ENCODE data around the gene KDM4B.

The KDM4B gene

GRCh38 chr19:5039642-5040543, 71.0 kb downstream of the KDM4B start:
- Histone ChIP-seq H3K27me3 (no peaks in the 10 kb centered on the region), H4K20me1 (peaks cover 44 to 99% (median 78%) of the 10 kb centered on the region in 11 experiments), H3K4me1 (peaks cover 40 to 78% (median 56%) of the 10 kb centered on the region in 10 experiments), H3K27ac (peak overlapping the region in 8 of 11 experiments; percentile 50 to 85 (median 66); a peak in 12 of 22 replicates), H3K4me2 (peak overlapping the region in 4 of 11 experiments; percentile 62 to 83 (median 81); a peak in 7 of 22 replicates), H3K9me3 (replicated peaks in 1 of 11) (no peaks in the 10 kb centered on the region), H3K4me3 (no peak overlapping the region), H3K36me3 (peaks cover 32 to 92% (median 80%) of the 10 kb centered on the region in 11 experiments), H3K9ac (peak overlapping the region in 4 of 11 experiments; percentile 41 to 68 (median 53); a peak in 4 of 22 replicates)
- no peak for TF ChIP-seq Cebpa-rat (IDR thresholded peaks at IDR 0.05)

DNA sequence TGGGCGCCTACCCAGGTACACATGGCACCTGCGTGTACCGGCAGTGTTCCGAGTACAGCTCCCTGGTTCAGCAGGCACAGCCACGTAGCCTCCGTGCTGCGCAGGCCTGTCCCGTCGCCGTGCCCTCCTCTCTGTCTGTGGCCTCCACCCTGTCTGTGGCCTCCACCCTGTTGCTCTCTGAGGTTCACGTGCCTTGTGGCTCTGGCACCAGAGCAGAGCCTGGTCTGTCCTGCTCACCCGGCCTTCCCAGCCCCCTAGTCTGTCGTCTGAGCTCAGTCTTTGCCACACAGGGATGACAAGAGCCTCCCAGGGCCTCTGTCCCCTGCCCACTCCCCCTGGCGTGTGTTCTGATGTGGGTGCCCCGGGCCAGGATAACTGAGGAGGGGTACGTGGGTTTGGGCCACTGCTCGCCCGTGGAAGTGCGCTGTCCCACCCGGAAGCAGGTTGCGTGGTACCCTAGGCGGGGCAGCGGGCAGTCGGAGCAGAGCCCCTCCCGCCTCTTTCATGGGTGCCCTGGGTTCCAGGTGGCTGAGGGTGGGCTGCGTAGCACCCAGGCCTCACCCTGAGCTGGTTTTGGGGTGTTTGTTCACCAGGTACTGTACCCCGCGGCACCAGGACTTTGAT, 71.7 kb downstream of the KDM4B start:
- H3K4me3 ChIP-seq: no peak overlapping the region; a peak in 1 of 20 replicates
- H4K20me1 ChIP-seq: peaks cover 43 to 99% (median 78%) of the 10 kb centered on the region in 11 experiments
- no peaks in the 10 kb centered on the region for H3K27me3 ChIP-seq
- H3K36me3 ChIP-seq: peaks cover 27 to 91% (median 77%) of the 10 kb centered on the region in 11 experiments
- peak overlapping the region in 8 of 11 experiments; percentile 4 to 83 (median 56); a peak in 13 of 22 replicates for H3K4me2 ChIP-seq
- no peak for TF ChIP-seq Cebpa-rat (IDR thresholded peaks at IDR 0.05)
- peaks cover 34 to 72% (median 51%) of the 10 kb centered on the region in 10 experiments for H3K4me1 ChIP-seq
- no peaks in the 10 kb centered on the region for H3K9me3 ChIP-seq (replicated peaks in 1 of 11)
- peak overlapping the region in 10 of 11 experiments; percentile 14 to 68 (median 44); a peak in 14 of 22 replicates for H3K9ac ChIP-seq
- peak overlapping the region in 10 of 11 experiments; percentile 17 to 85 (median 62); a peak in 16 of 22 replicates for H3K27ac ChIP-seq

DNA sequence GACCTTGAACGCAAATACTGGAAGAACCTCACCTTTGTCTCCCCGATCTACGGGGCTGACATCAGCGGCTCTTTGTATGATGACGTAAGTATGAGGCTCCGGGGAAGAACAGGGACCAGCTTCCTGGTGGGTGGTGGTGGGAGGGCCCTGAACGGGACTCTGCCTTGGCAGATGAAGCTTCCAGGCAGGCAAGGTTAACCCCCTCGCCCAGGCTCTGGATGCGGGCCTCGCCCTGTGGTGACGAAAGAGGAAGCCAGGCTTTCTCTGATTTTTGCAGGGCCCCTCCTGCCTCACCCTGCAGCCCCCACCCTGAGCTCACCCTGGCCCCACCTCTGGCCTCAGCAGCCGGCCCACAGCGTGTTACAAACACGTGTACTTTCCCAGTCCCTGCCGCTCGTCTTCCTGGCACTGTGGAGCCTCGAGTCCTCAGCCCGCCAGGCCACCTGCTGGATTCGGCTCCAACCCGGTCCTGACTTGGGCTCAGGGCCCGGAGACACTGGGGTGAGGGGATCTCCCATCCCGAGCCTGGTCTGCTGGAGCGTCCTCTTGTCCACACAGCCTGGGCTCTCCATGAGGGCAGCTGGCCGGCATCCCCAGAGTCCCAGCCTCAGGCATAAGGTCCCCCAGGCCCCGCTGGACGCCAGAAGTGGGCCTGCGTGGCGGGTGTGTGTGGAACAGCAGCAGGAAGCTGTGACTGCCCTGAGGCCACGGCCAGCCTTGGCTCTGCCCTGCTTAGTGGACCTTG, 72.4 kb downstream of the KDM4B start:
- Histone ChIP-seq H3K4me3 (peak overlapping the region in 1 of 10 experiments; percentile 12; a peak in 1 of 20 replicates), H3K9me3 (replicated peaks in 1 of 11) (no peaks in the 10 kb centered on the region), H4K20me1 (peaks cover 43 to 99% (median 78%) of the 10 kb centered on the region in 11 experiments), H3K4me2 (peak overlapping the region in 8 of 11 experiments; percentile 4 to 83 (median 56); a peak in 13 of 22 replicates), H3K27me3 (no peaks in the 10 kb centered on the region), H3K27ac (peak overlapping the region in 10 of 11 experiments; percentile 17 to 85 (median 62); a peak in 18 of 22 replicates), H3K4me1 (peaks cover 30 to 72% (median 51%) of the 10 kb centered on the region in 10 experiments), H3K36me3 (peaks cover 27 to 91% (median 76%) of the 10 kb centered on the region in 11 experiments), H3K9ac (peak overlapping the region in 10 of 11 experiments; percentile 14 to 68 (median 46); a peak in 13 of 22 replicates)
- TF ChIP-seq Cebpa-rat (IDR thresholded peaks at IDR 0.05): 0 out of 22 replicates have a peak, but pooled peaks of 1 of the 11 experiments have one; percentile 24

DNA sequence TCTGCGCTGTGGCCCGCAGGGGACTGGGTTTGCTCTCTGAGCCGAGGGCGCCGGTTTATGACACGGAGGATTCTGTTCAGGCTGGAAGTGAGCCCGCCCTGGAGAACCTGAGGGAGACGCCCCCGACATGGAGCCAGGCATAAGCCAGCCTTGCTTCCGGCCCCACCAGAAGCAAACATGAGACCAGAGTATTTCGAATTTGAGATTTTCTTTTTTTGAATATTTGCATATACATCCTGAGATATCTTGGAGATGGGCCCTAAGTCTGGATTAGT, 72.9 kb downstream of the KDM4B start:
- H3K27me3 ChIP-seq: no peaks in the 10 kb centered on the region
- H4K20me1 ChIP-seq: peaks cover 43 to 99% (median 78%) of the 10 kb centered on the region in 11 experiments
- H3K36me3 ChIP-seq: peaks cover 28 to 91% (median 76%) of the 10 kb centered on the region in 11 experiments
- peak overlapping the region in 9 of 11 experiments; percentile 45 to 85 (median 62); a peak in 16 of 22 replicates for H3K27ac ChIP-seq
- peak overlapping the region in 6 of 11 experiments; percentile 49 to 83 (median 71); a peak in 9 of 22 replicates for H3K4me2 ChIP-seq
- no peak overlapping the region for H3K4me3 ChIP-seq
- TF ChIP-seq Cebpa-rat (IDR thresholded peaks at IDR 0.05): no peak
- peak overlapping the region in 6 of 11 experiments; percentile 34 to 68 (median 57); a peak in 7 of 22 replicates for H3K9ac ChIP-seq
- H3K4me1 ChIP-seq: peaks cover 30 to 69% (median 50%) of the 10 kb centered on the region in 10 experiments
- no peaks in the 10 kb centered on the region for H3K9me3 ChIP-seq (replicated peaks in 1 of 11)

- H3K27ac ChIP-seq: no peak overlapping the region
- H3K4me2 ChIP-seq: no peak overlapping the region
- no peaks in the 10 kb centered on the region for H3K9me3 ChIP-seq (replicated peaks in 1 of 11)
- peaks cover 35 to 92% (median 76%) of the 10 kb centered on the region in 11 experiments for H3K36me3 ChIP-seq
- peaks cover 43 to 99% (median 78%) of the 10 kb centered on the region in 11 experiments for H4K20me1 ChIP-seq
- H3K4me3 ChIP-seq: no peak overlapping the region
- H3K4me1 ChIP-seq: peaks cover 25 to 62% (median 47%) of the 10 kb centered on the region in 10 experiments
- no peak for TF ChIP-seq Cebpa-rat (IDR thresholded peaks at IDR 0.05)
- H3K27me3 ChIP-seq: no peaks in the 10 kb centered on the region
- no peak overlapping the region for H3K9ac ChIP-seq
Observed at GRCh38 chr19:5042556-5042955, 73.6 kb downstream of the KDM4B start.

GRCh38 chr19:5045029-5045428, 76.1 kb downstream of the KDM4B start:
- Histone ChIP-seq H3K4me3 (no peak overlapping the region), H3K4me1 (peaks cover 32 to 62% (median 54%) of the 10 kb centered on the region in 10 experiments), H3K27ac (no peak overlapping the region), H3K4me2 (no peak overlapping the region), H3K9ac (no peak overlapping the region), H4K20me1 (peaks cover 55 to 99% (median 77%) of the 10 kb centered on the region in 11 experiments), H3K36me3 (peaks cover 35 to 92% (median 63%) of the 10 kb centered on the region in 11 experiments), H3K27me3 (no peaks in the 10 kb centered on the region), H3K9me3 (replicated peaks in 1 of 11) (no peaks in the 10 kb centered on the region)
- no peak for TF ChIP-seq Cebpa-rat (IDR thresholded peaks at IDR 0.05)

GRCh38 chr19:5045956-5046338, 77.0 kb downstream of the KDM4B start:
- no peaks in the 10 kb centered on the region for H3K9me3 ChIP-seq (replicated peaks in 1 of 11)
- H3K4me1 ChIP-seq: peaks cover 29 to 61% (median 55%) of the 10 kb centered on the region in 10 experiments
- H3K36me3 ChIP-seq: peaks cover 29 to 92% (median 58%) of the 10 kb centered on the region in 11 experiments
- peaks cover 64 to 99% (median 80%) of the 10 kb centered on the region in 11 experiments for H4K20me1 ChIP-seq
- H3K27ac ChIP-seq: no peak overlapping the region
- peak overlapping the region in 5 of 11 experiments; percentile 3 to 41 (median 29); a peak in 7 of 22 replicates for H3K4me2 ChIP-seq
- H3K4me3 ChIP-seq: no peak overlapping the region
- no peaks in the 10 kb centered on the region for H3K27me3 ChIP-seq
- TF ChIP-seq Cebpa-rat (IDR thresholded peaks at IDR 0.05): no peak
- H3K9ac ChIP-seq: peak overlapping the region in 3 of 11 experiments; percentile 2 to 19 (median 13); a peak in 3 of 22 replicates
